Vagina (tissue), 2 donors: ENCODE measurements around the gene VWC2L. TPM values are rescaled to one million over a fixed set of nuclear protein-coding genes. Genes with fewer than 3 reads are reported as not detected.

Source experiments
- DNase-seq, 2 donors: peaks; one replicate each; pipeline ENCODE4 v3.0.0-alpha.2; 2017; ENCODE audit errors: extremely low spot score in 2 of 2
- H3K27ac ChIP-seq: fragments of 200-600 bp; sonication (generic); one replicate; pipeline ENCODE4 v1.5.1; 2019
- H3K27me3 ChIP-seq: fragments of 200-600 bp; sonication (generic); one replicate; pipeline ENCODE4 v1.5.1; 2019
- H3K36me3 ChIP-seq, 2 donors: fragments of 200-600 bp; sonication (generic); one replicate each; pipeline ENCODE4 v1.5.1; 2017 to 2019
- H3K4me1 ChIP-seq: fragments of 200-600 bp; sonication (generic); one replicate; pipeline ENCODE4 v1.5.1; 2019
- H3K4me3 ChIP-seq, 2 donors: fragments of 200-600 bp; sonication (generic); 1 replicate in 1 of 2; 2 replicates in 1 of 2; pipeline ENCODE4 v1.5.1; 2016 to 2019
- H3K9me3 ChIP-seq: fragments of 200-600 bp; sonication (generic); one replicate; pipeline ENCODE4 v1.5.1; 2019
- POLR2A ChIP-seq, 2 donors: fragments of 450-650 bp; IDR thresholded peaks; one replicate each; pipeline ENCODE4 v1.6.1; 2017; ENCODE audit warnings: antibody characterized with exemption in 2 of 2, mild to moderate bottlenecking in 2 of 2, moderate library complexity in 2 of 2
- POLR2AphosphoS5 ChIP-seq, 2 donors: sonication (generic); formaldehyde crosslinking; IDR thresholded peaks; one replicate each; pipeline ENCODE4 v1.9.0; 2017; ENCODE audit warnings: antibody characterized with exemption in 2 of 2, mild to moderate bottlenecking in 2 of 2, low read depth in 1 of 2; ENCODE audit not compliant: insufficient read depth in 1 of 2
- intact Hi-C: fragments of 100-400 bp; cut with DNase I; formaldehyde crosslinking; loops from one replicate; pipeline ENCODE4 v1.15.1; 2023
- total RNA-seq: library from RNA; depleted of rRNA; stranded (reverse); fragments of >200 nt; gene quantifications from one replicate; pipeline ENCODE4 v1.2.3, GENCODE V29; 2016
- TF ChIP-seq, protein P1 (sequence below), 3 experiments: fragments of 450-650 bp in 2 of 3; fragments of 200-600 bp in 1 of 3; sonication (generic) in 1 of 3; IDR thresholded peaks; one replicate each; pipeline ENCODE4 v1.5.1; 2017 to 2019; ENCODE audit warnings: antibody characterized with exemption in 3 of 3, mild to moderate bottlenecking in 2 of 3, moderate library complexity in 2 of 3

Gene VWC2L
- total RNA-seq, 1 donor from 2014 or later, result not detected

DNA sequence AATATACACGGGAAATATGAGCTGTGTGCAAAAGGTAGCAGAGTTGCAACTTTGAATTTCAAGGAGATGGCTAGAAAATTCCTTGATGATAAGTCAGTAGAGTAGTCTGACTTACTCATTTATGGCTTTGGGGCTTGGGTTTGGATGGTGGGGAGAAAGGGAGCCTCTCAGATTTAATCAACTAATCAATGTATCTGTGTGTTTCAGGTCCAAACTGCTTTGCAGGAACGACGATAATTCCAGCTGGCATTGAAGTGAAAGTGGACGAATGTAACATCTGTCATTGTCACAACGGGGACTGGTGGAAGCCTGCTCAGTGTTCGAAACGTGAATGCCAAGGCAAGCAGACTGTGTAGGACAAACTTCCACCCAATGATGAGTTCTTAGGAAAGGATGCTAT, 164.6 kb downstream of the VWC2L start:
- H3K27me3 ChIP-seq, result no peaks in the 10 kb centered on the region
- H3K4me3 ChIP-seq, result no peak overlapping the region
- H3K4me1 ChIP-seq, result no peaks in the 10 kb centered on the region
- intact Hi-C loops, result no loop called here
- no peak for DNase-seq
- no peaks in the 10 kb centered on the region for H3K36me3 ChIP-seq
- H3K27ac ChIP-seq, result no peak overlapping the region
- no peaks in the 10 kb centered on the region for H3K9me3 ChIP-seq
- TF ChIP-seq, protein P1, sequence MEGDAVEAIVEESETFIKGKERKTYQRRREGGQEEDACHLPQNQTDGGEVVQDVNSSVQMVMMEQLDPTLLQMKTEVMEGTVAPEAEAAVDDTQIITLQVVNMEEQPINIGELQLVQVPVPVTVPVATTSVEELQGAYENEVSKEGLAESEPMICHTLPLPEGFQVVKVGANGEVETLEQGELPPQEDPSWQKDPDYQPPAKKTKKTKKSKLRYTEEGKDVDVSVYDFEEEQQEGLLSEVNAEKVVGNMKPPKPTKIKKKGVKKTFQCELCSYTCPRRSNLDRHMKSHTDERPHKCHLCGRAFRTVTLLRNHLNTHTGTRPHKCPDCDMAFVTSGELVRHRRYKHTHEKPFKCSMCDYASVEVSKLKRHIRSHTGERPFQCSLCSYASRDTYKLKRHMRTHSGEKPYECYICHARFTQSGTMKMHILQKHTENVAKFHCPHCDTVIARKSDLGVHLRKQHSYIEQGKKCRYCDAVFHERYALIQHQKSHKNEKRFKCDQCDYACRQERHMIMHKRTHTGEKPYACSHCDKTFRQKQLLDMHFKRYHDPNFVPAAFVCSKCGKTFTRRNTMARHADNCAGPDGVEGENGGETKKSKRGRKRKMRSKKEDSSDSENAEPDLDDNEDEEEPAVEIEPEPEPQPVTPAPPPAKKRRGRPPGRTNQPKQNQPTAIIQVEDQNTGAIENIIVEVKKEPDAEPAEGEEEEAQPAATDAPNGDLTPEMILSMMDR (IDR thresholded peaks at IDR 0.05), result no peak

DNA sequence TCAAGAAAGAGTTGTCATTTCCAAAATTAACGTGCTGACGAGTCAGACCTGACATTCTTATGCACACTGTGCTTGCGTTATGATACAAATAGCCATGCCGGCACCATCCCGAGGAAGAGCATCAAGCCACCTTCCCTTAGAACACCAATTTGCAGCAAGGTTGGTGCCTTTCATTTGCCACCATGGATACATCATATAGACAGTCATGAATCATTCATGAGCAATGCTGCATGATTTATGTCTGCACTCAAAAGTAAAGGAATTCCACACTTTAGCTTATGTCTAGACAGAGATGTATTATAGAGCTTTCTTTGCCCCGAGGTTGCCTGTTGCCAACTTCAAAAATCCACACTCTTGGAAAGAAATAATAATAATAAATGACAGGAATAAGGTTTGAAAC, 166.9 kb downstream of the VWC2L start:
- Histone ChIP-seq H3K4me3 (no peak overlapping the region), H3K9me3 (no peaks in the 10 kb centered on the region), H3K27me3 (no peaks in the 10 kb centered on the region), H3K27ac (no peak overlapping the region), H3K4me1 (no peaks in the 10 kb centered on the region), H3K36me3 (no peaks in the 10 kb centered on the region)
- DNase-seq, result no peak
- intact Hi-C loops, result no loop called here
- TF ChIP-seq POLR2AphosphoS5 (IDR thresholded peaks at IDR 0.05; ENCODE audit: insufficient read depth in 1 of 2, low read depth in 1 of 2) (no peak), POLR2A (IDR thresholded peaks at IDR 0.05) (no peak)
- TF ChIP-seq, protein P1 (IDR thresholded peaks at IDR 0.05), result no peak

DNA sequence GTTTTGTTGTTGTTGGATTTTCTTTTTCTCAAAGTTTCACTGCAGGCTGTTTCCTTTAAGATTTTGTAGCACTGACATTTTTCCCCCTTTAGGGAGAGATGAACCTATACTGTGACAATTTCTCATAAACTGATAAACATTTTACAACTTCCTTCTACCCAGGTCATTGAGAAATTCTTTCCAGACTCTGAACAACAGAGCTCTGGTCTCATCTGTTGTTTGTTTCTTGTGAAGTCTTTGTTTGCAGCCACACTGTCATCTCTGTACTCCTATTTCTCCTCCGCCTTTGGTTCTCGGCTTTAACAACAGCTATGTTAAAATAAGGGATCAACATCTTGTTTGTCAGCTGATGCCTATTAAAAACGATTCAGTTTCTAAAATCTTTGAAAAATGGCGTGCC, 167.6 kb downstream of the VWC2L start:
- DNase-seq, result no peak
- no peaks in the 10 kb centered on the region for H3K4me1 ChIP-seq
- no peaks in the 10 kb centered on the region for H3K27me3 ChIP-seq
- intact Hi-C loops, result no loop called here
- H3K4me3 ChIP-seq, result no peak overlapping the region
- no peaks in the 10 kb centered on the region for H3K36me3 ChIP-seq
- no peaks in the 10 kb centered on the region for H3K9me3 ChIP-seq
- no peak overlapping the region for H3K27ac ChIP-seq
- TF ChIP-seq, protein P1 (IDR thresholded peaks at IDR 0.05), result no peak
- TF ChIP-seq POLR2AphosphoS5 (IDR thresholded peaks at IDR 0.05; ENCODE audit: insufficient read depth in 1 of 2, low read depth in 1 of 2), result no peak
- no peak for TF ChIP-seq POLR2A (IDR thresholded peaks at IDR 0.05)

DNA sequence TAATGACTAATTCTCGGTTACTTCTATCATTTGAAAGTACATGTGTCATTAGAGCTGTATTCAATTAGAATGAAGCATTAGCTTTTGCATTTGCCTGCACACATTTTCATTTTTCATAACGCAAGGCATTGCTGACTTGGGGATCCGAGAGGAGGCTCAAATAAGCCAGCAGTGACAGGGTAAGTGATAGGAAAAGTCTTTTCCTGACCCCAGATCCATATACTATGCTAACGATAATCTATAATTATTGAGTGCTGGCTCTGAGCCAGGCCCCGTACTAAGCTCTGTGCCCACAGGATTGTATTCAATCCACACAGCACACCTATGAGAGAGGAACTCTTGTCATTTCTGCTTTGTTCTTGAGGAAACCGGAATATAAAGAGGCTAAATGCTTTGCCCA, 168.2 kb downstream of the VWC2L start:
- Histone ChIP-seq H3K27me3 (no peaks in the 10 kb centered on the region), H3K4me1 (no peaks in the 10 kb centered on the region), H3K9me3 (no peaks in the 10 kb centered on the region), H3K36me3 (no peaks in the 10 kb centered on the region), H3K4me3 (no peak overlapping the region), H3K27ac (no peak overlapping the region)
- no peak for DNase-seq
- TF ChIP-seq POLR2AphosphoS5 (IDR thresholded peaks at IDR 0.05; ENCODE audit: insufficient read depth in 1 of 2, low read depth in 1 of 2) (no peak), POLR2A (IDR thresholded peaks at IDR 0.05) (no peak)
- TF ChIP-seq, protein P1 (IDR thresholded peaks at IDR 0.05), result no peak
- intact Hi-C loops, result no loop called here

DNA sequence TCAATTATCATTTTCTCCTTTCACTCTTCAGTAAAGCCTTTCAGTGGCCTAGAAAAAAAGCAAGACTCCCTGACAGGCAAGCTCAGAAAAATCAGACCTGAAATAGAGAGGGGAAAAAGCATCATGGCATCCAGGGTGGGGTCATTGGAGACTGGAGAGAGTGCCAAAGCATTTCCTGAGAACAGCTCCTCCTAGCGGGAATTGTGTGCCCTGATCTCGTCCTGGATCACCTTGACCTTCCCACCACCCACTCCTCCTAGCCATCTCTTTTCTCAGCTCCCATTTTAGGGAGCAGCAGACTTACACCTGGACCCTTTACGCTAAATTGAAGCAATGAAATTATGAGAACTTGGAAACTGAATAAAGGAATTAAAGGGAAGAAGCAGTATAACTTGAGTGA, 176.6 kb downstream of the VWC2L start:
- Histone ChIP-seq H3K36me3 (no peaks in the 10 kb centered on the region), H3K27me3 (no peaks in the 10 kb centered on the region), H3K27ac (no peak overlapping the region), H3K4me1 (no peaks in the 10 kb centered on the region), H3K9me3 (no peaks in the 10 kb centered on the region), H3K4me3 (no peak overlapping the region)
- TF ChIP-seq, protein P1 (IDR thresholded peaks at IDR 0.05), result no peak
- TF ChIP-seq POLR2A (IDR thresholded peaks at IDR 0.05), result no peak
- TF ChIP-seq POLR2AphosphoS5 (IDR thresholded peaks at IDR 0.05; ENCODE audit: insufficient read depth in 1 of 2, low read depth in 1 of 2), result no peak
- intact Hi-C loops, result no loop called here
- no peak for DNase-seq
